Vagina (tissue), 2 donors: ENCODE results near the gene TMEM269. TPM values are rescaled to one million over a fixed set of nuclear protein-coding genes. Genes with fewer than 3 reads are reported as not detected.
"Not testable (repeated sequence)": the region's sequence is repeated elsewhere in the genome, so short reads cannot be mapped to it uniquely, and the experiment has no call there.

Source experiments
- DNase-seq, 2 donors: peaks; one replicate each; pipeline ENCODE4 v3.0.0-alpha.2; 2017; ENCODE audit errors: extremely low spot score in 2 of 2
- H3K27ac ChIP-seq: fragments of 200-600 bp; sonication (generic); one replicate; pipeline ENCODE4 v1.5.1; 2019
- H3K27me3 ChIP-seq: fragments of 200-600 bp; sonication (generic); one replicate; pipeline ENCODE4 v1.5.1; 2019
- H3K36me3 ChIP-seq, 2 donors: fragments of 200-600 bp; sonication (generic); one replicate each; pipeline ENCODE4 v1.5.1; 2017 to 2019
- H3K4me1 ChIP-seq: fragments of 200-600 bp; sonication (generic); one replicate; pipeline ENCODE4 v1.5.1; 2019
- H3K4me3 ChIP-seq, 2 donors: fragments of 200-600 bp; sonication (generic); 1 replicate in 1 of 2; 2 replicates in 1 of 2; pipeline ENCODE4 v1.5.1; 2016 to 2019
- H3K9me3 ChIP-seq: fragments of 200-600 bp; sonication (generic); one replicate; pipeline ENCODE4 v1.5.1; 2019
- POLR2A ChIP-seq, 2 donors: fragments of 450-650 bp; IDR thresholded peaks; one replicate each; pipeline ENCODE4 v1.6.1; 2017; ENCODE audit warnings: antibody characterized with exemption in 2 of 2, mild to moderate bottlenecking in 2 of 2, moderate library complexity in 2 of 2
- POLR2AphosphoS5 ChIP-seq, 2 donors: sonication (generic); formaldehyde crosslinking; IDR thresholded peaks; one replicate each; pipeline ENCODE4 v1.9.0; 2017; ENCODE audit warnings: antibody characterized with exemption in 2 of 2, mild to moderate bottlenecking in 2 of 2, low read depth in 1 of 2; ENCODE audit not compliant: insufficient read depth in 1 of 2
- intact Hi-C: fragments of 100-400 bp; cut with DNase I; formaldehyde crosslinking; loops from one replicate; pipeline ENCODE4 v1.15.1; 2023
- total RNA-seq: library from RNA; depleted of rRNA; stranded (reverse); fragments of >200 nt; gene quantifications from one replicate; pipeline ENCODE4 v1.2.3, GENCODE V29; 2016
- TF ChIP-seq, protein P1 (sequence below), 3 experiments: fragments of 450-650 bp in 2 of 3; fragments of 200-600 bp in 1 of 3; sonication (generic) in 1 of 3; IDR thresholded peaks; one replicate each; pipeline ENCODE4 v1.5.1; 2017 to 2019; ENCODE audit warnings: antibody characterized with exemption in 3 of 3, mild to moderate bottlenecking in 2 of 3, moderate library complexity in 2 of 3

TMEM269 gene
- total RNA-seq, 1 donor from 2014 or later = not detected

DNA sequence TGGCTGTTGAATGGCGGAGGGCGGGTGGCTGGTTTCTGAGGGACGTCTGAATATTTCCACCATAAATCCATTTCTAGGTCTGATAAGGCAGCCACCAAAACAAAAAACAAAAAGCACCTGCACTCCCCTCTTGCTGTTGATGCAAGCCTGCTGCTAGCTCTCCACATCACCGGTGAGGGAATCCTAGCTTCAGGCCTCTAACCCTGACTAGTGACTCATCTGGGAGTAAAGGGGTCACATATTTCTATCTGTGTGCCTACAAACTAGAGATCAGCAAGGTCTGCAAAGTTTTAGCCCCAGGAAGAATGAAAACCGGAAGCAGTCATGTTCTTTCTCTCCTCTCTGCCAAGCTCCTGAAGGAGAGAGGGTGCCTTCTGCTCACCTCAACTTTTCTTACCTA is 21.8 kb downstream of the TMEM269 start:
- intact Hi-C loops = no loop called here
- Histone ChIP-seq H3K9me3 (no peaks in the 10 kb centered on the region), H3K27ac (no peak overlapping the region)

GRCh38 chr1:42807056-42807668 is 22.4 kb downstream of the TMEM269 start:
- no peaks in the 10 kb centered on the region for H3K9me3 ChIP-seq
- H3K27ac ChIP-seq = no peak overlapping the region
- no peak for DNase-seq
- intact Hi-C loops = no loop called here
- peaks cover 0 to 4% of the 10 kb centered on the region in 2 donors for H3K36me3 ChIP-seq
- no peaks in the 10 kb centered on the region for H3K27me3 ChIP-seq
- no peaks in the 10 kb centered on the region for H3K4me1 ChIP-seq
- H3K4me3 ChIP-seq = no peak overlapping the region
- TF ChIP-seq POLR2AphosphoS5 (IDR thresholded peaks at IDR 0.05; ENCODE audit: insufficient read depth in 1 of 2, low read depth in 1 of 2) = no peak
- TF ChIP-seq POLR2A (IDR thresholded peaks at IDR 0.05) = no peak
- TF ChIP-seq, protein P1, sequence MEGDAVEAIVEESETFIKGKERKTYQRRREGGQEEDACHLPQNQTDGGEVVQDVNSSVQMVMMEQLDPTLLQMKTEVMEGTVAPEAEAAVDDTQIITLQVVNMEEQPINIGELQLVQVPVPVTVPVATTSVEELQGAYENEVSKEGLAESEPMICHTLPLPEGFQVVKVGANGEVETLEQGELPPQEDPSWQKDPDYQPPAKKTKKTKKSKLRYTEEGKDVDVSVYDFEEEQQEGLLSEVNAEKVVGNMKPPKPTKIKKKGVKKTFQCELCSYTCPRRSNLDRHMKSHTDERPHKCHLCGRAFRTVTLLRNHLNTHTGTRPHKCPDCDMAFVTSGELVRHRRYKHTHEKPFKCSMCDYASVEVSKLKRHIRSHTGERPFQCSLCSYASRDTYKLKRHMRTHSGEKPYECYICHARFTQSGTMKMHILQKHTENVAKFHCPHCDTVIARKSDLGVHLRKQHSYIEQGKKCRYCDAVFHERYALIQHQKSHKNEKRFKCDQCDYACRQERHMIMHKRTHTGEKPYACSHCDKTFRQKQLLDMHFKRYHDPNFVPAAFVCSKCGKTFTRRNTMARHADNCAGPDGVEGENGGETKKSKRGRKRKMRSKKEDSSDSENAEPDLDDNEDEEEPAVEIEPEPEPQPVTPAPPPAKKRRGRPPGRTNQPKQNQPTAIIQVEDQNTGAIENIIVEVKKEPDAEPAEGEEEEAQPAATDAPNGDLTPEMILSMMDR (IDR thresholded peaks at IDR 0.05) = no peak

More for the DNA sequence above, 21.8 kb downstream of the TMEM269 start:
- DNase-seq = no peak
- TF ChIP-seq POLR2AphosphoS5 (IDR thresholded peaks at IDR 0.05; ENCODE audit: insufficient read depth in 1 of 2, low read depth in 1 of 2) (no peak), POLR2A (IDR thresholded peaks at IDR 0.05) (no peak)
- TF ChIP-seq, protein P1 (IDR thresholded peaks at IDR 0.05) = no peak
- H3K4me3 ChIP-seq = no peak overlapping the region
- peaks cover 0 to 4% of the 10 kb centered on the region in 2 donors for H3K36me3 ChIP-seq
- no peaks in the 10 kb centered on the region for H3K4me1 ChIP-seq
- no peaks in the 10 kb centered on the region for H3K27me3 ChIP-seq

DNA sequence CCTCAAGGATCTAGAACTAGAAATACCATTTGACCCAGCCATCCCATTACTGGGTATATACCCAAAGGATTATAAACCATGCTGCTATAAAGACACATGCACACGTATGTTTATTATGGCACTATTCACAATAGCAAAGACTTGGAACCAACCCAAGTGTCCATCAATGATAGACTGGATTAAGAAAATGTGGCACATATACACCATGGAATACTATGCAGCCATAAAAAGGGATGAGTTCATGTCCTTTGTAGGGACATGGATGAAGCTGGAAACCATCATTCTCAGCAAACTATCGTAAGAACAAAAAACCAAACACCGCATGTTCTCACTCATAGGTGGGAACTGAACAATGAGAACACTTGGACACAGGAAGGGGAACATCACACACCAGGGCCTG is 30.0 kb downstream of the TMEM269 start:
- H3K27me3 ChIP-seq, H3K27ac ChIP-seq, H3K4me3 ChIP-seq, DNase-seq, H3K9me3 ChIP-seq, intact Hi-C loops, H3K36me3 ChIP-seq: not testable (repeated sequence)
- H3K4me1 ChIP-seq = peaks cover 27% of the 10 kb centered on the region

GRCh38 chr1:42815941-42816584 is 31.3 kb downstream of the TMEM269 start:
- peaks cover 0 to 6% of the 10 kb centered on the region in 2 donors for H3K36me3 ChIP-seq
- DNase-seq = no peak
- TF ChIP-seq POLR2A (IDR thresholded peaks at IDR 0.05) (no peak), POLR2AphosphoS5 (IDR thresholded peaks at IDR 0.05; ENCODE audit: insufficient read depth in 1 of 2, low read depth in 1 of 2) (no peak)
- TF ChIP-seq, protein P1 (IDR thresholded peaks at IDR 0.05) = no peak
- H3K4me3 ChIP-seq = peak overlapping the region; percentile 56 to 79
- H3K9me3 ChIP-seq = no peaks in the 10 kb centered on the region
- H3K4me1 ChIP-seq = peaks cover 27% of the 10 kb centered on the region
- no peaks in the 10 kb centered on the region for H3K27me3 ChIP-seq
- H3K27ac ChIP-seq = peak overlapping the region; percentile 81
- intact Hi-C loops = no loop called here

GRCh38 chr1:42816585-42817439 is 32.0 kb downstream of the TMEM269 start, which contains the start of the genes ERMAP and SVBP:
Gene ERMAP (plus strand): TSS chr1:42817122. CDS start chr1:42830449, 13,327 bp downstream.
Gene SVBP (minus strand): TSS chr1:42817397. CDS start chr1:42816544, 853 bp downstream.
- no peaks in the 10 kb centered on the region for H3K9me3 ChIP-seq
- DNase-seq = no peak
- H3K4me1 ChIP-seq = peaks cover 27% of the 10 kb centered on the region
- TF ChIP-seq, protein P1 (IDR thresholded peaks at IDR 0.05) = no peak
- TF ChIP-seq POLR2A (IDR thresholded peaks at IDR 0.05) (no peak), POLR2AphosphoS5 (IDR thresholded peaks at IDR 0.05; ENCODE audit: insufficient read depth in 1 of 2, low read depth in 1 of 2) (peak in 1 of 2 donors; percentile 79)
- no peaks in the 10 kb centered on the region for H3K27me3 ChIP-seq
- H3K27ac ChIP-seq = peak within 1 kb of the TSS; percentile 81
- H3K36me3 ChIP-seq = peaks cover 0 to 6% of the 10 kb centered on the region in 2 donors
- intact Hi-C loops = no loop called here
- peak within 1 kb of the TSS; percentile 56 to 79 for H3K4me3 ChIP-seq
